H1 (cell line): ENCODE measurements around the gene ARHGAP10. TPM values are rescaled to one million over a fixed set of nuclear protein-coding genes. Genes with fewer than 3 reads are reported as not detected.

ENCODE experiments used
- CTCF ChIA-PET: fragments of 300-600 bp; sonication (Branson Sonifier 250); formaldehyde crosslinking; loops from one replicate; lab custom pipeline; 2021; ENCODE audit not compliant: partially characterized antibody; lab: Charles Lee
- POLR2A ChIA-PET: fragments of 300-600 bp; sonication (Branson Sonifier 250); formaldehyde crosslinking; loops from one replicate; lab custom pipeline; 2021; ENCODE audit warnings: inconsistent platforms; ENCODE audit not compliant: partially characterized antibody; lab: Charles Lee
- DNase-seq, 2 experiments: peaks; one replicate each; pipeline versions ENCODE4 v3.0.0 to v3.0.0-alpha.2; 2010 to 2022; ENCODE audit warnings: low spot score in 2 of 2, low read depth in 1 of 2, mixed read lengths in 1 of 2
- FAIRE-seq: peaks from 2 replicates; lab custom pipeline; 2011; peaks lifted over from hg19 to GRCh38; lab: Jason Lieb, UNC
- H2AFZ ChIP-seq: 2 replicates; pipeline ENCODE4 v1.8.1; 2012; ENCODE audit warnings: low read length, inconsistent platforms
- H2AK5ac ChIP-seq: 2 replicates; pipeline ENCODE4 v1.6.1; 2013; ENCODE audit warnings: low read depth, low read length
- H2BK120ac ChIP-seq: replicated peaks from 2 replicates; pipeline ENCODE3; 2013; ENCODE audit warnings: low read depth, low read length, inconsistent platforms
- H2BK12ac ChIP-seq: 2 replicates; pipeline ENCODE4 v1.6.1; 2013; ENCODE audit warnings: low read depth, low read length
- H2BK15ac ChIP-seq: 2 replicates; pipeline ENCODE4 v1.6.1; 2013; ENCODE audit warnings: low read length
- H2BK20ac ChIP-seq: 2 replicates; pipeline ENCODE4 v1.6.1; 2013; ENCODE audit warnings: low read length
- H2BK5ac ChIP-seq: 2 replicates; pipeline ENCODE4 v1.6.1; 2013; ENCODE audit warnings: low read depth, low read length
- H3K14ac ChIP-seq: 2 replicates; pipeline ENCODE4 v1.6.1; 2013; ENCODE audit warnings: inconsistent platforms; ENCODE audit not compliant: insufficient read length
- H3K18ac ChIP-seq: 2 replicates; pipeline ENCODE4 v1.6.1; 2013; ENCODE audit warnings: low read length; ENCODE audit errors: extremely low read depth
- H3K23ac ChIP-seq: 2 replicates; pipeline ENCODE4 v1.6.1; 2013; ENCODE audit warnings: inconsistent platforms; ENCODE audit not compliant: insufficient read length
- H3K23me2 ChIP-seq: 2 replicates; pipeline ENCODE4 v1.6.1; 2013; ENCODE audit warnings: low read depth, low read length
- H3K27ac ChIP-seq: 2 replicates; pipeline ENCODE4 v1.6.1; 2011; ENCODE audit warnings: low read depth, low read length, inconsistent platforms
- H3K27me3 ChIP-seq, 4 experiments: replicated peaks in 1 of 4; 1 replicate in 1 of 4; 2 replicates in 3 of 4; pipeline versions ENCODE4 v1.6.1 to v1.8.1; 2011 to 2013; ENCODE audit warnings: low read length in 3 of 4, mild to moderate bottlenecking in 3 of 4, inconsistent platforms in 2 of 4, mixed read lengths in 2 of 4, moderate library complexity in 1 of 4; ENCODE audit not compliant: control insufficient read depth in 3 of 4, insufficient read depth in 3 of 4; ENCODE audit errors: extremely low read depth in 1 of 4
- H3K36me3 ChIP-seq, 4 experiments: 2 replicates each; pipeline versions ENCODE4 v1.6.1 to v1.8.1; 2011 to 2013; ENCODE audit warnings: mild to moderate bottlenecking in 4 of 4, low read length in 3 of 4, moderate library complexity in 2 of 4, control low read depth in 1 of 4, inconsistent platforms in 1 of 4; ENCODE audit not compliant: insufficient read depth in 4 of 4, control insufficient read depth in 2 of 4
- H3K4ac ChIP-seq: replicated peaks from 2 replicates; pipeline ENCODE3; 2013; ENCODE audit warnings: low read length, low read depth, mixed read lengths, inconsistent platforms; ENCODE audit not compliant: insufficient read length
- H3K4me1 ChIP-seq, 4 experiments: replicated peaks in 1 of 4; 1 replicate in 1 of 4; 2 replicates in 3 of 4; pipeline versions ENCODE4 v1.6.1 to v1.8.1; 2011 to 2013; ENCODE audit warnings: low read length in 3 of 4, inconsistent platforms in 2 of 4, mixed read lengths in 1 of 4; ENCODE audit not compliant: insufficient read depth in 4 of 4, control insufficient read depth in 3 of 4
- H3K4me2 ChIP-seq, 2 experiments: 2 replicates each; pipeline versions ENCODE4 v1.6.1 to v1.8.1; 2011 to 2013; ENCODE audit warnings: low read depth in 2 of 2, low read length in 2 of 2, control low read depth in 1 of 2, inconsistent platforms in 1 of 2, mild to moderate bottlenecking in 1 of 2; ENCODE audit not compliant: insufficient read depth in 1 of 2
- H3K4me3 ChIP-seq, 4 experiments: fragments of 200-600, 300-600 bp in 1 of 4; sonication (generic), shearing (Covaris generic), sonication (Bioruptor Twin) in 1 of 4; 2 replicates each; pipeline versions ENCODE4 v1.5.1 to v1.8.1; 2011 to 2016; ENCODE audit warnings: low read length in 4 of 4, low read depth in 3 of 4, control low read depth in 2 of 4, inconsistent platforms in 2 of 4, mild to moderate bottlenecking in 2 of 4, mixed read lengths in 1 of 4, moderate library complexity in 1 of 4; ENCODE audit not compliant: insufficient read depth in 2 of 4; ENCODE audit errors: extremely low read depth in 1 of 4
- H3K56ac ChIP-seq: replicated peaks from 2 replicates; pipeline ENCODE3; 2013; ENCODE audit warnings: low read depth, mild to moderate bottlenecking, mixed read lengths, low read length, inconsistent platforms; ENCODE audit not compliant: insufficient read length
- H3K79me1 ChIP-seq: 2 replicates; pipeline ENCODE4 v1.6.1; 2013; ENCODE audit warnings: low read depth, low read length, control low read depth
- H3K79me2 ChIP-seq, 2 experiments: 2 replicates each; pipeline versions ENCODE4 v1.6.1 to v1.8.1; 2012 to 2013; ENCODE audit warnings: low read length in 2 of 2, mild to moderate bottlenecking in 2 of 2, inconsistent platforms in 1 of 2; ENCODE audit not compliant: insufficient read depth in 2 of 2, control insufficient read depth in 1 of 2
- H3K9ac ChIP-seq, 4 experiments: replicated peaks in 1 of 4; 1 replicate in 1 of 4; 2 replicates in 3 of 4; pipeline versions ENCODE4 v1.6.1 to v1.8.1; 2011 to 2013; ENCODE audit warnings: low read depth in 3 of 4, low read length in 3 of 4, control low read depth in 2 of 4, mild to moderate bottlenecking in 2 of 4, moderate library complexity in 2 of 4, inconsistent platforms in 1 of 4; ENCODE audit errors: extremely low read depth in 1 of 4
- H3K9me3 ChIP-seq, 2 experiments: 2 replicates each; pipeline versions ENCODE4 v1.6.1 to v1.8.1; 2012 to 2013; ENCODE audit warnings: mild to moderate bottlenecking in 2 of 2, moderate library complexity in 2 of 2, control low read depth in 1 of 2, inconsistent platforms in 1 of 2, low read depth in 1 of 2, low read length in 1 of 2, mixed read lengths in 1 of 2; ENCODE audit not compliant: insufficient read depth in 2 of 2
- H4K20me1 ChIP-seq, 2 experiments: replicated peaks in 1 of 2; 2 replicates each; pipeline versions ENCODE3 to v1.8.1; 2011 to 2013; ENCODE audit warnings: inconsistent platforms in 2 of 2, low read length in 2 of 2, mild to moderate bottlenecking in 1 of 2; ENCODE audit not compliant: insufficient read depth in 2 of 2, control insufficient read depth in 1 of 2
- H4K5ac ChIP-seq: 2 replicates; pipeline ENCODE4 v1.6.1; 2013; ENCODE audit warnings: low read length, low read depth, mixed read lengths, inconsistent platforms; ENCODE audit not compliant: insufficient read length
- H4K8ac ChIP-seq: 2 replicates; pipeline ENCODE4 v1.8.0; 2013; ENCODE audit warnings: mild to moderate bottlenecking, moderate library complexity, low read length, inconsistent platforms; ENCODE audit not compliant: insufficient read depth; ENCODE audit errors: extremely low read depth
- H4K91ac ChIP-seq: replicated peaks from 2 replicates; pipeline ENCODE3; 2013; ENCODE audit warnings: low read length, mixed read lengths, inconsistent platforms; ENCODE audit not compliant: insufficient read length
- SIX5 ChIP-seq: IDR thresholded peaks from 2 replicates; pipeline ENCODE4 v1.6.1; 2011; ENCODE audit warnings: mild to moderate bottlenecking, low read depth, low read length
- WGBS, 2 experiments: shearing (Covaris generic) in 1 of 2; methylation state at CpG; one replicate each; pipeline versions ENCODE4 v1.1.6 to v1.1.7; 2013 to 2015; ENCODE audit warnings: low lambda C conversion rate in 2 of 2, mixed read lengths in 2 of 2, inconsistent platforms in 1 of 2, low coverage in 1 of 2, missing lambda C conversion rate in 1 of 2; ENCODE audit not compliant: insufficient replicate concordance in 2 of 2, insufficient coverage in 1 of 2, insufficient read length in 1 of 2; ENCODE audit errors: extremely low coverage in 1 of 2, missing lambda C conversion rate in 1 of 2; 5-methylcytosine and 5-hydroxymethylcytosine counted together
- polyA plus RNA-seq, 7 experiments: library from polyadenylated mRNA; depleted of rRNA in 3 of 7; stranded (reverse) in 5 of 7; unstranded in 2 of 7; fragments of >200 nt in 5 of 7; fragments of 200-250 nt in 2 of 7; gene quantifications; 1 replicate in 5 of 7; 2 replicates in 1 of 7; 4 replicates in 1 of 7; pipeline versions ENCODE4 v1.2.1 to v1.2.3, GENCODE V29; 2011 to 2013; ENCODE audit warnings: missing spikeins in 2 of 7, mixed read lengths in 2 of 7
- total RNA-seq: library from RNA; stranded (reverse); fragmentation: NEBNext Ultra II Directional; extraction: Animal tissue kit (Norgen Biotek cat#: 25700); gene quantifications from 2 replicates; pipeline ENCODE4 v1.2.1, GENCODE V29; 2021

The ARHGAP10 gene
- total and polyA plus RNA-seq, 2 of the 8 experiments (the other 6 are each of a cell fraction or from before 2014, with no cell fraction given), result 3.7 to 6.1 TPM

GRCh38 chr4:147725673-147726072 lies 6.2 kb upstream of the ARHGAP10 start:
- WGBS, 2 experiments, result 95% methylated on average over 4 of the region's 4 CpGs; no CpG with 5 or more reads in 1 of the 2 experiments
- H2BK12ac ChIP-seq, result no peak overlapping the region

More at GRCh38 chr4:147725673-147726072, 6.2 kb upstream of the ARHGAP10 start:
- Histone ChIP-seq H3K23ac (no peak overlapping the region), H3K27ac (no peak overlapping the region), H4K5ac (no peak overlapping the region), H2AK5ac (no peak overlapping the region), H3K79me2 (no peaks in the 10 kb centered on the region), H2BK15ac (no peak overlapping the region), H3K9ac (no peak overlapping the region), H3K14ac (no peak overlapping the region), H2BK20ac (no peak overlapping the region), H4K8ac (no peak overlapping the region), H3K18ac (no peak overlapping the region), H3K23me2 (no peaks in the 10 kb centered on the region), H2BK5ac (no peak overlapping the region), H3K4me3 (no peak overlapping the region), H3K79me1 (no peaks in the 10 kb centered on the region), H2AFZ (no peak overlapping the region), H4K91ac (no peak overlapping the region), H3K4me1 (peaks cover 0 to 3% (median 2%) of the 10 kb centered on the region in 4 experiments; a peak in 2 of 7 replicates)
- FAIRE-seq (no peak), DNase-seq (peak in 1 of 2 experiments; percentile 22)
- ChIA-PET POLR2A (no interaction called here), CTCF (interaction anchor here (1.0 to 2.6 kb wide), 4 partner anchors 17 to 271 kb away, joined by 3 to 13 read pairs (median 6); no protein-coding TSS in a partner anchor)
- no peak for TF ChIP-seq SIX5
- TF ChIP-seq, all 59 proteins: peak for 0
- Histone ChIP-seq H4K20me1 (no peaks in the 10 kb centered on the region), H3K36me3 (no peaks in the 10 kb centered on the region), H3K4me2 (no peak overlapping the region), H3K9me3 (no peaks in the 10 kb centered on the region), H3K56ac (no peak overlapping the region), H3K27me3 (peaks cover 0 to 4% (median 2%) of the 10 kb centered on the region in 4 experiments; a peak in 3 of 7 replicates), H2BK120ac (no peak overlapping the region), H3K4ac (no peak overlapping the region)
